HL-60/S4 treated with phorbol 12-myristate 13-acetate at 8.2 ng/mL for 4 days and 3 days (cell line): ENCODE data around the gene EPAS1.

ENCODE experiments used
- in situ Hi-C: fragments of 300-500 bp; cut with MboI; formaldehyde crosslinking; loops from 2 replicates; pipeline ENCODE4 v1.15.0; 2022; ENCODE audit warnings: low sequenced_read_pairs

EPAS1 gene

DNA sequence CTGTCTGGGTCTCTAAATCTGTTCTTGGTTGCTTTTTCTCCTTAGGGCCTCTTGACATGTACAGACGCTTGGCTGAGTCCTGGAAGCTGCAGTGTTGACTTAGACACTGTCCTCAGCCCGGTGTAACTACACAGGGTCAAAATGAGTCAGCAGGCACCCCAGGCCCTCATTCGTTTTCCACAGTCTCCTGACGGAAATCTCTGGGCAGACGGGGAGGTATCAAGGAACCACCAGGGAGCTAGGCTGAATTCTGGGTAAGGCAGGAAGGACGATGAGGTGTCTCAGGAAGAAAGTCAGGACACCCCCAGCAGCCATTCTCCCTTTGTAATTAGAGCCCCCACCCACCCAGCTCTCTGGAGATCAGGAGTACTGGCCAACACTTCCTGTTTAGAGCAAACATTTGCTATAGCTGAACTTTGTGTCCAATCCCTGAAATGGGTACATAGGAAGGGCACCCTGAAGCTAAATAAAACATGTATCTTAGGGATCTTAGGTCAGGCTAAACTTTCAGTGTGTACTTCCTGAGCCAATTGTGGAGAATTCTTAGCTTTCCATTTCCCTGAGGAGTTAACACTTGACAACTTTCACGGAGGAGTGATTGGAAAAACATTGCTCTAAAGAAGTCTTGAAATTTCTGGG lies 23.9 kb upstream of the EPAS1 start:
- in situ Hi-C loops, result no loop called here

DNA sequence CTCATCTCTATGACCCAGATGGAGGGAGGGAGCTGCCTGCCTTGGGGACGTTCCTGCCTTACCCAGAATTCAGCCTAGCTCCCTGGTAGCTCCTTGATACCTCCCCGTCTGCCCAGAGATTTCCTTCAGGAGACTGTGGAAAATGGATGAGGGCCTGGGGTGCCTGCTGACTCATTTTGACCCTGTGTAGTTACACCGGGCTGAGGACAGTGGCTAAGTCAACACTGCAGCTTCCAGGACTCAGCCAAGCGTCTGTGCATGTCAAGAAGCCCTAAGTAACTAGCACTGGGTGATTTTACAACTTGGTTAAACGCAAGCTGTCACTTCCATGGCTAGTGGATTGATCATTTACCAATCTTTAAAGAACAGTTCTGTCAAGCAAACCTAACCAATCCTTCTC lies 23.3 kb upstream of the EPAS1 start:
- in situ Hi-C loops, result no loop called here

GRCh38 chr2:46274586-46274985 lies 22.6 kb upstream of the EPAS1 start:
- in situ Hi-C loops, result no loop called here

- in situ Hi-C loops, result no loop called here
Measured at GRCh38 chr2:46275995-46276394, 21.2 kb upstream of the EPAS1 start.

- in situ Hi-C loops, result no loop called here
Measured at GRCh38 chr2:46276642-46277041, 20.6 kb upstream of the EPAS1 start.

DNA sequence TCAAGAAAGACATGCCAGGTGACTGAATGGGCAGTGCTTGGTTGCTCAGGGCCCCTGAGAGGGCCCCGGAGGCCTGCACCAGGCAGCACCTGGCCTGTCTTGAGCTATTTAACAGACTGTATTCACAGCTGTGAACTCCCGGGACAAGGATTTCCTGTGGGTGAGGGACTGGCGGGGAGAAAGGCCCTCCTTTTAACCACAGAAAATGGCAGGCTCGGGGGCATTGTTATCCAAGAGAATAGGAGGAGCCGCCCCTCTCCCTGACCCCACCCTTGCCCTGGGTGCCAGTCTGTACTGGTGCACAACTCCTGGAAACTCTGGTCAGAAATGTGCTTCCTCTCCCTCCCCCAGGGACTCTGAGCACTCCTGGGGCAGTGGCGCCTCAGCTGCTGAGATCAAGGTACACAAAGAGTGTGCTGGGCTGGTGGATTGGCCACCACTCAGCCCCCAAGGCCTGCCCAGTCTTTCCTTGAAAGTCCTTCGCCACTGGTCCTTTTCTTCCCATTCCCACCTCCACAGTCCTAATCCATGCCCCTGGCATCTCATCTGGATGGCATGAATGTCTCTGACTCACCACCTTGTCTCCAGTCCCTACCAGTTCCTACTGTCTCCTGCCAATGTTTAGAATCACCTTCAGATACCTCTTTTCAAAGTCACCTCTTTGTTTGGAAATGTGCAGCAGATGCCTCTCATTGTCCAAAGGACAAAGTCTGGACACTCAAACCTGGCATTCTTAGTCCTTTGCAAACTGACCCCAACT lies 19.6 kb upstream of the EPAS1 start:
- in situ Hi-C loops, result no loop called here

GRCh38 chr2:46278952-46279351 lies 18.3 kb upstream of the EPAS1 start:
- in situ Hi-C loops, result no loop called here

DNA sequence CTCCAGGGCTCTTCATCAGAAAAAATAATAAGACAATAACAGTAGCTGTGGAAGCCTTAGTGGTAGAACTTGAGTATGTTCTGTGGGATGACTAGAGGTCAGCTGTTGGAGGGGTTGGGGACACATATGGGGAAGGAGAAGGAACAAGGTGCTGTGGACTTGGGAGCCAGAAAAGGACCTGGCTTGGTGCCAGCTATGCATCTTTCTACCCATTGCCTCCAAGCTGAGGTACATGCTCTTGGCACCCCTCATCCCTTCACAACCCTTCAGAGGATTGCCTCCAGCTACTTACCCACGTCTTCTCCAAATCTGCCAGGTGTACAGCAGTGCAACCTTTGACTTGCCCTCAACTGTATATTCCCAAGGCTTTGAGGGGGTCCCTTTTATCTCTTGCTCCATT lies 15.3 kb upstream of the EPAS1 start:
- in situ Hi-C loops, result no loop called here

DNA sequence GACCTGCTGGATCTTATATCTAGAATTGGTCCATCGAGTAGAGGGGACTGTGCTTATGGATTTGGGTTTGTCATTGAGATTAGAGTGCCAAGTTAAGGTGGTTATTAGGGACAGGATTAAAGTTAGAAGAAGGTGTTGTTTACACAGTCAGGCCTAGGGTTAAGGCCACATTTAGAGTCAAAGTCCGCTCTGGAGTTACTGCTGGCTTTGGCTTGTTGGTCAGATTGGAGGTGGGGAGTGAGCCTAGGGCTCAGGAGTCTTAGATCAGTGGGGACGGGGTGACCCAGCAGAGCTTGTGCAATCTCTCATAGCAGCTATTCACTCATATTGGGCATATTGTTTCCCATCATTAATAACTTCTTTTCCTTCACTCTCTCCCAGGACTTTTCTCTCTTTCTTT lies 13.5 kb upstream of the EPAS1 start:
- in situ Hi-C loops, result no loop called here

DNA sequence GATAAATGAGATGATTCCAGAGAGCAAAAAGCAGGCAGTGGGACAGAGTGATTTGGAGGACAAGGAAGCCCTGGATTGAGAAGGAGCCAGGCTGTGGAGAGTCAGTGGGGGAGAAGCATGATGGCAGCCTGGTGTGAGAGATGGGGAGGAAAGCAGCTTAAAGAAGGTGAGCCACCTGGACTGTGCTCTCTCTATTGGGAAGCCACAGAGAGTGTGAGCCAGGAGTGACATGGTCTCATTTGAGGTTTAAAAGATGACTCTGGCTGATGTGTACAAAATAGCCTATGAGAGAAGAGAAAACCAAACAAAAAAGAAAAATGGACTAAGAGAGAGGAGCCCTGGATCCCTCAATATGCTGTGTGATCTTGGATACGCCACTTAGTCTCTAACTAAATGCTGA lies 12.9 kb upstream of the EPAS1 start:
- in situ Hi-C loops, result no loop called here

- in situ Hi-C loops, result no loop called here
Measured at GRCh38 chr2:46284796-46285195, 12.4 kb upstream of the EPAS1 start.

- in situ Hi-C loops, result no loop called here
Measured at GRCh38 chr2:46286715-46287114, 10.5 kb upstream of the EPAS1 start.

- in situ Hi-C loops, result no loop called here
Measured at GRCh38 chr2:46290078-46290477, 7.1 kb upstream of the EPAS1 start.

DNA sequence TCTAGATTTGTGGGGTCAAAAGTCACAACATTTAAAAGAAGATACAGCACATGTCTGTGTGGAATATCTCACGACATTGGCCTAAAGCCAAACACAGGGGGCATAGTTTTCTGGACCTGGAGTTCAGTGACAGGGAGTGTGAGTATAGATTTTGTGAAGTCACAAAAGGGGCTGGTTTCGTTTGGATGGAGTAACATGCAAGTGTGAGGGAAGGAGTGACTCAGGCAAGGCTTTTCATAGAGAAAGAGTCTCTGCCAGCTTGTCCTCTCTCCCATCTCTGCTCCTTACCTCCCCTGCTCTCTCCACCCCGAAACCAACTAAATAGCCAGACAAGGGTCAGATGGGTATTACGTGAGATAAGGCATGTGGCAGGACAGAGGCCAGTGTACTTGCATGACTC lies 3.7 kb upstream of the EPAS1 start:
- in situ Hi-C loops, result no loop called here

DNA sequence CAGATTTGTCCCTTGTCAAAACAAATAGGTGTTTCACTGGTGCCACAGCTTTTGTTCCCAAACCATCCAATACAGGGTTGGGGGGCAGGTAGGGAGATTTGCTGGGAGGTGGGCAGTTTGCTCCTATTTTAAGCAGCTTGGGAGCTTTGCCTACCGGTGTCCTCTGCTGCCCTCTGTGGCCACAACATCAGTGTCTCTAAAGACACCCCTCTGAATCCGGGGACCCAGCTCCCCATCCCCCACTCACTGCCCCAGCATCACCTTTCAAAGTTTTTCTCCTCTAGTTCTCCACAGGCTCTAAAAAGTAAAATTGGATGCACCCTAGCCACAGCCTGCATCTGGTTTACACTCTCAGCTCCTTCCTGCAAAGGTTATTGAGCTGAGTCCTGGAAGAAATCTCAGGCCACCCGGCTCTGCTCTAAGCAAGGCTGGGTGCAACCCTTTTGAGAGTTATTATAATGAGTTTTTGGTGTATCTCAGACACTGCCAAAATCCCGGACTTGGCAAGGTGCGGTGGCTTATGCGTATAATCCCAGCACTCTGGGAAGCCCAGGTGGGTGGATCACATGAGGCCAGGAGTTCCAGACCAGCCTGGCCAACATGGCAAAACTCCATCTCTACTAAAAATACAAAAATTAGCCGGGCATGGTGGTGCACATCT lies 2.9 kb upstream of the EPAS1 start:
- in situ Hi-C loops, result no loop called here

DNA sequence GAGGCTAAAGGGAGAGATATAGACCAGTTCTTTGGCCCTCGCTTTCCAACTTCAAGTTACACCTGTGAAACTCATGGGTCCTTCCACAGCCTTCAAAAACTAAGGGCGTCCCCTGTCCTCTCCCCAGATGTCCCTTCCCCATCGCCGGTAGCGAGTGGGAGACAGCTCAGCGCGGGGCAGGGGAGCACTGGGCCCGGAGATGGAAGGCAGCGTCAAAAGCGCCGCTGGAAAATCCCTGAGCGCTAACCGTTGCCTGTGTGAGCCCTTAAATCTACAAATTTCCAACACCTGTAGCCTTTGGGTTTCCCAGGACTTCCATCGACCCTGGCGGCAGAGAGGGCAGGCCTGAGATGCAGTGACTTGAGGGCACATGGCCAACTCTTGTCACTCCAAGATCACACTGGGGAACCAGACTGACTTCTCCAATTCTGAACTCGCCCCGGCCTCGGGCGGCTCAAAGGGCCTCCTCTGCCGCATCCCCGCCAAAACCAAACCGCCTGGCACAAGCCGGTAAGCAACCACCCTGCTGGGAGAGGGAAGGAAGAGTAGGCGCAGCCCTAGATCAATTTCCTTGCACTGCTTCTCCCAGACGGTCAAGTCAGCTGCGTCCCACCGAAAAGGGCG lies 879 bp upstream of the EPAS1 start:
- in situ Hi-C loops, result no loop called here

GRCh38 chr2:46297546-46298271 lies 502 bp downstream of the EPAS1 start:
- in situ Hi-C loops, result no loop called here

DNA sequence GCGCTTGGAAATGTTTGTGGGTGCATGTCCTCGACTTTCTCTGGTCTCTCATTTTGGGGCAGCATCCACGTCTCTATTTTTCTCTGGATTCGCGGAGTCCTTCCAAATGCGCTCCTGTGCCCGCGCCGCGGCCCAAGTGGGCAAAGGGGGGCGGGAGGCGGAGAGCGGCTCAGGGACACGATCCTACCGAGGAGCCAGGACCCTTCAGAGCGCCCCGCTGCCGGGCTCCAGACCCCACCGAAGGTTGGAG lies 990 bp downstream of the EPAS1 start:
- in situ Hi-C loops, result no loop called here

DNA sequence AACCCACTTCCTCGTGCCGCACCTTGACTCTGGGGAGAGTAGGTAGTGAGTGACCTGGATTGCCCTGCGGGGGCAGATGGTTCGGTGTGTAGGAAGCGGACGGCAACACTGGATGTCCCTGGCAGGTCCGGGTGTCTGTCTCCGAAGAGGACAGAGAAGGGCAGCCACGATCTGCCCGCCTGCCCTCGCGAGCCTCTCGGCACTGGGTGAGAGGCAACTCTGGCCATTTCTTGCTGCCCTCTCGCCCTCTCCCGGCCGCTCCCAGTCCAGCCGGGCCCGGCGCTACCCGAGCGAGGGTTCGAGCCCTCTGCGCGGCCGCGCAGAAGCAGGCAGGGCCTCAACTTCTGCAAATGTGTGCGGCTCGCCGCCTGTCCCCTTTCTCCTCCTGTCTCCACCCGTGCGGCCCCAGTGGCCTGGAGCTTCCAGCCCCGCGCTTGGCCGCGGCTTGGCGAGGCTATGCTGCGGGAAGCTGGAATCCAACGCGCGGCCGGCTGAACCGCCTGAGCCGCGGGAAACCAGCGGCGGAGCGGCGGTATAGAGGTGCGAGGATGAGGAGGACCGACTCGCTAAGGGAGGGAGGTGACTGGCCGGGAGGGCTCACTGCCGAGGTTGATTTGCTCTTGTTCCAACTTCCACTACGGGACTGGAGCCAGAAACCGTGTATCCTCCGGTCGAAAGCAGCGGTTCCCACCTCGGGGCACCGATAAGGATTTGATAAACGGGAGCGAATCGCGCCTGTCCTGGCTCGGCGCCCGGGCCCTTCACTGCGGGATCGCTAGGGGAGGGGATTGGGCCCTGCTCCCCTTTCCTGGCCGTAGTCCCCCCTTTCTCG lies 1.5 kb downstream of the EPAS1 start:
- in situ Hi-C loops, result no loop called here
